Common myeloid progenitor, CD34-positive (primary cell): Measurements from ENCODE around the gene ALLC.

ENCODE experiments used
- CTCF ChIA-PET: fragments of 350-600 bp; sonication (Branson Sonifier 250); formaldehyde crosslinking; loops from one replicate; lab custom pipeline; 2021; ENCODE audit warnings: antibody characterized with exemption; lab: Charles Lee
- POLR2A ChIA-PET: fragments of 350-600 bp; sonication (Branson Sonifier 250); formaldehyde crosslinking; loops from one replicate; lab custom pipeline; 2021; ENCODE audit warnings: antibody characterized with exemption; lab: Charles Lee
- DNase-seq, 3 donors: peaks; one replicate each; pipeline versions ENCODE4 v3.0.0 to v3.0.0-alpha.2; 2013
- H3K27ac ChIP-seq, 2 experiments: 1 replicate in 1 of 2; 2 replicates in 1 of 2; pipeline ENCODE4 v1.7.0; 2013; ENCODE audit warnings: inconsistent platforms in 2 of 2, low read length in 2 of 2, mild to moderate bottlenecking in 2 of 2, low read depth in 1 of 2, moderate library complexity in 1 of 2; ENCODE audit not compliant: severe bottlenecking in 2 of 2, insufficient read depth in 1 of 2, poor library complexity in 1 of 2
- H3K27me3 ChIP-seq, 5 experiments: replicated peaks in 2 of 5; 1 replicate in 3 of 5; 2 replicates in 2 of 5; pipeline versions ENCODE4 v1.6.1 to v1.7.0; 2013; ENCODE audit warnings: low read length in 4 of 5, mild to moderate bottlenecking in 2 of 5, moderate library complexity in 2 of 5, inconsistent platforms in 1 of 5; ENCODE audit not compliant: insufficient read depth in 5 of 5, control insufficient read depth in 4 of 5
- H3K36me3 ChIP-seq, 4 experiments: 1 replicate in 2 of 4; 2 replicates in 2 of 4; pipeline versions ENCODE4 v1.6.1 to v1.7.0; 2013; ENCODE audit warnings: low read length in 3 of 4, control low read depth in 1 of 4, mild to moderate bottlenecking in 1 of 4; ENCODE audit not compliant: control insufficient read depth in 4 of 4, insufficient read depth in 4 of 4
- H3K4me1 ChIP-seq, 4 experiments: 1 replicate in 3 of 4; 2 replicates in 1 of 4; pipeline versions ENCODE4 v1.6.1 to v1.7.1; 2013; ENCODE audit warnings: low read length in 3 of 4, mild to moderate bottlenecking in 3 of 4, control low read depth in 1 of 4, inconsistent platforms in 1 of 4, moderate library complexity in 1 of 4; ENCODE audit not compliant: control insufficient read depth in 4 of 4, insufficient read depth in 4 of 4; ENCODE audit errors: control extremely low read depth in 1 of 4
- H3K4me3 ChIP-seq, 7 experiments: 1 replicate in 4 of 7; 2 replicates in 3 of 7; pipeline versions ENCODE4 v1.5.1 to v1.7.0; 2013; ENCODE audit warnings: mild to moderate bottlenecking in 7 of 7, low read length in 6 of 7, moderate library complexity in 6 of 7, inconsistent platforms in 2 of 7, low read depth in 2 of 7, control low read depth in 1 of 7; ENCODE audit not compliant: insufficient read depth in 4 of 7, control insufficient read depth in 1 of 7; ENCODE audit errors: extremely low read depth in 1 of 7
- H3K9me3 ChIP-seq, 5 experiments: 1 replicate in 4 of 5; 2 replicates in 1 of 5; pipeline versions ENCODE4 v1.6.1 to v1.7.1; 2013; ENCODE audit warnings: low read length in 4 of 5, mild to moderate bottlenecking in 2 of 5, inconsistent platforms in 1 of 5, low read depth in 1 of 5, moderate library complexity in 1 of 5; ENCODE audit not compliant: control insufficient read depth in 4 of 5, insufficient read depth in 2 of 5; ENCODE audit errors: control extremely low read depth in 1 of 5
- WGBS: methylation state at CpG from one replicate; pipeline ENCODE4 v1.1.5; 2013; ENCODE audit not compliant: insufficient coverage; 5-methylcytosine and 5-hydroxymethylcytosine counted together

Gene ALLC

GRCh38 chr2:3631161-3631850 lies 26.7 kb upstream of the ALLC start:
- no peaks in the 10 kb centered on the region for H3K4me1 ChIP-seq
- WGBS = 93% methylated on average over 15 of the region's 15 CpGs
- H3K27ac ChIP-seq = no peak overlapping the region
- POLR2A ChIA-PET = no interaction called here
- H3K36me3 ChIP-seq = no peaks in the 10 kb centered on the region
- H3K9me3 ChIP-seq = no peaks in the 10 kb centered on the region
- CTCF ChIA-PET = no interaction called here
- no peak for DNase-seq
- H3K4me3 ChIP-seq = no peak overlapping the region
- peaks cover 0 to 2% (median 0%) of the 10 kb centered on the region in 5 experiments for H3K27me3 ChIP-seq

- H3K9me3 ChIP-seq = no peaks in the 10 kb centered on the region
Measured at GRCh38 chr2:3631851-3632659, 25.9 kb upstream of the ALLC start.

GRCh38 chr2:3633089-3633981 lies 24.7 kb upstream of the ALLC start:
- ChIA-PET CTCF (no interaction called here), POLR2A (no interaction called here)
- WGBS = 96% methylated on average over 33 of the region's 33 CpGs
- Histone ChIP-seq H3K4me3 (no peak overlapping the region), H3K4me1 (no peaks in the 10 kb centered on the region), H3K27ac (no peak overlapping the region), H3K27me3 (peaks cover 0 to 2% (median 0%) of the 10 kb centered on the region in 5 experiments), H3K36me3 (no peaks in the 10 kb centered on the region), H3K9me3 (no peaks in the 10 kb centered on the region)
- DNase-seq = no peak

More at GRCh38 chr2:3631851-3632659, 25.9 kb upstream of the ALLC start:
- 99% methylated on average over 26 of the region's 26 CpGs for WGBS
- CTCF ChIA-PET = no interaction called here
- DNase-seq = no peak
- Histone ChIP-seq H3K4me1 (no peaks in the 10 kb centered on the region), H3K27me3 (peaks cover 0 to 2% (median 0%) of the 10 kb centered on the region in 5 experiments), H3K4me3 (no peak overlapping the region), H3K36me3 (no peaks in the 10 kb centered on the region), H3K27ac (no peak overlapping the region)
- POLR2A ChIA-PET = no interaction called here

- Histone ChIP-seq H3K36me3 (no peaks in the 10 kb centered on the region), H3K4me1 (no peaks in the 10 kb centered on the region), H3K27me3 (peaks cover 0 to 2% (median 0%) of the 10 kb centered on the region in 5 experiments), H3K9me3 (no peaks in the 10 kb centered on the region), H3K4me3 (no peak overlapping the region), H3K27ac (no peak overlapping the region)
- no peak for DNase-seq
- CTCF ChIA-PET = no interaction called here
- POLR2A ChIA-PET = no interaction called here
- 99% methylated on average over 10 of the region's 11 CpGs for WGBS
Measured at GRCh38 chr2:3633982-3634595, 23.9 kb upstream of the ALLC start.

DNA sequence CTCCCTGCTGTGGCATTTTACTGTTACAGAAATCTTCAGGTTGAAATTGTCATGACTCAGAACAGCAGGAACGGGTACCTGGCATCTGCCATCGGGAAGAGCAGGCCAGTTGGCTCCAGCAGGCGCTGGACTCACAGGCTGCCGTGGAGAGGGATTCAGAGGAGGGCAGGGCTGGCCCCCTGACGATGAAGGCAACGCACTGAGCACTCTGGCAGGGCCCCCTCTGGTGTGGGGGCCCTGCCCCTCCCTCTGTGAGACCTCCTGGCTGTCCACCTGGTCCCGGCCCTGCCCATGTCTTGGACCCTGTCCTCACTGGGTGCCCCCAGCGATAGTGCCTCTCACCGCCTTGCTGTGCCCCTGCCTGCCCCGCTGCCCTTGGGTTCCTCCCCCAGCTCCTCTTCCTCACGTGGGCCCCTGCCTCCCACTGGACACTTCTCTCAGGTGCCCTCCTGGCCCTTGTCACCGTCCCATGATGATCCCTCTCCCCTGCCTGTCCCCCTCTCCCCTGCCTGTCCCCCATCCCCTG lies 23.3 kb upstream of the ALLC start:
- peaks cover 0 to 2% (median 0%) of the 10 kb centered on the region in 5 experiments for H3K27me3 ChIP-seq
- ChIA-PET POLR2A (no interaction called here), CTCF (interaction anchor here (1.8 kb wide), 1 partner anchor 9 kb away, joined by 3 read pairs; no protein-coding TSS in a partner anchor)
- DNase-seq = no peak
- no peaks in the 10 kb centered on the region for H3K4me1 ChIP-seq
- no peaks in the 10 kb centered on the region for H3K36me3 ChIP-seq
- H3K4me3 ChIP-seq = no peak overlapping the region
- H3K27ac ChIP-seq = no peak overlapping the region
- WGBS = 91% methylated on average over 11 of the region's 12 CpGs
- no peaks in the 10 kb centered on the region for H3K9me3 ChIP-seq

- ChIA-PET CTCF (interaction anchor here (1.8 kb wide), 1 partner anchor 9 kb away, joined by 3 read pairs; no protein-coding TSS in a partner anchor), POLR2A (no interaction called here)
- Histone ChIP-seq H3K9me3 (no peaks in the 10 kb centered on the region), H3K27me3 (peaks cover 0 to 2% (median 0%) of the 10 kb centered on the region in 5 experiments), H3K4me1 (no peaks in the 10 kb centered on the region), H3K27ac (no peak overlapping the region), H3K4me3 (no peak overlapping the region), H3K36me3 (no peaks in the 10 kb centered on the region)
- DNase-seq = no peak
- WGBS = 88% methylated on average over 26 of the region's 29 CpGs
Measured at GRCh38 chr2:3635171-3635974, 22.6 kb upstream of the ALLC start.
